H9 (cell line): ENCODE data around the gene PRMT2. TPM values are rescaled to one million over a fixed set of nuclear protein-coding genes. Genes with fewer than 3 reads are reported as not detected.

Source experiments
- DNase-seq: peaks from one replicate; pipeline ENCODE4 v3.0.0-alpha.2; 2017
- H2AFZ ChIP-seq: one replicate; pipeline ENCODE4 v1.6.1; 2013; ENCODE audit warnings: mild to moderate bottlenecking, low read length, control low read depth, moderate library complexity
- H2AK5ac ChIP-seq: 2 replicates; pipeline ENCODE4 v1.6.1; 2013; ENCODE audit warnings: low read length, control low read depth, mixed read lengths; ENCODE audit not compliant: insufficient read length
- H2BK120ac ChIP-seq: one replicate; pipeline ENCODE4 v1.6.1; 2013; ENCODE audit warnings: low read depth, mild to moderate bottlenecking, low read length, control low read depth, inconsistent platforms; ENCODE audit not compliant: poor library complexity, severe bottlenecking
- H2BK12ac ChIP-seq: 2 replicates; pipeline ENCODE4 v1.6.1; 2013; ENCODE audit warnings: low read length, control low read depth, mixed read lengths, low read depth; ENCODE audit not compliant: insufficient read length
- H2BK15ac ChIP-seq: 2 replicates; pipeline ENCODE4 v1.6.1; 2013; ENCODE audit warnings: low read depth, low read length, control low read depth
- H2BK20ac ChIP-seq: one replicate; pipeline ENCODE4 v1.6.1; 2013; ENCODE audit warnings: low read depth, mild to moderate bottlenecking, low read length, control low read depth, inconsistent platforms; ENCODE audit not compliant: poor library complexity, severe bottlenecking
- H2BK5ac ChIP-seq: 2 replicates; pipeline ENCODE4 v1.6.1; 2013; ENCODE audit warnings: low read length, control low read depth, mixed read lengths; ENCODE audit not compliant: insufficient read length
- H3K14ac ChIP-seq: 2 replicates; pipeline ENCODE4 v1.6.1; 2013; ENCODE audit warnings: low read length, control low read depth; ENCODE audit not compliant: insufficient read depth
- H3K18ac ChIP-seq: 2 replicates; pipeline ENCODE4 v1.6.1; 2013; ENCODE audit warnings: low read depth, mild to moderate bottlenecking, mixed read lengths, low read length, control low read depth; ENCODE audit not compliant: insufficient read length
- H3K23ac ChIP-seq: 2 replicates; pipeline ENCODE4 v1.6.1; 2013; ENCODE audit warnings: low read length, control low read depth, mixed read lengths, low read depth; ENCODE audit not compliant: insufficient read length
- H3K23me2 ChIP-seq: 2 replicates; pipeline ENCODE4 v1.6.1; 2013; ENCODE audit warnings: low read depth, mild to moderate bottlenecking, mixed read lengths, low read length, control low read depth; ENCODE audit not compliant: insufficient read length, poor library complexity, severe bottlenecking
- H3K27ac ChIP-seq: 2 replicates; pipeline ENCODE4 v1.5.1; 2013; ENCODE audit warnings: low read length, control low read depth, mixed read lengths, low read depth; ENCODE audit not compliant: insufficient read length
- H3K27me3 ChIP-seq: 2 replicates; pipeline ENCODE4 v1.6.1; 2013; ENCODE audit warnings: low read length, control low read depth, inconsistent platforms; ENCODE audit not compliant: insufficient read depth
- H3K4ac ChIP-seq: 2 replicates; pipeline ENCODE4 v1.6.1; 2013; ENCODE audit warnings: low read depth, mild to moderate bottlenecking, control low read depth, inconsistent platforms, low read length, moderate library complexity
- H3K4me1 ChIP-seq: 2 replicates; pipeline ENCODE4 v1.6.1; 2013; ENCODE audit warnings: low read length, control low read depth, inconsistent platforms; ENCODE audit not compliant: insufficient read depth
- H3K4me2 ChIP-seq: 2 replicates; pipeline ENCODE4 v1.6.1; 2013; ENCODE audit warnings: low read length, control low read depth, mixed read lengths; ENCODE audit not compliant: insufficient read length, insufficient read depth
- H3K56ac ChIP-seq: 2 replicates; pipeline ENCODE4 v1.6.1; 2013; ENCODE audit warnings: low read depth, mild to moderate bottlenecking, mixed read lengths, low read length, control low read depth; ENCODE audit not compliant: insufficient read length
- H3K79me1 ChIP-seq: 2 replicates; pipeline ENCODE4 v1.6.1; 2013; ENCODE audit warnings: low read depth, mild to moderate bottlenecking, moderate library complexity, low read length, control low read depth, inconsistent platforms; ENCODE audit not compliant: insufficient read depth, poor library complexity, severe bottlenecking
- H3K79me2 ChIP-seq: 2 replicates; pipeline ENCODE4 v1.6.1; 2013; ENCODE audit warnings: low read length, control low read depth, inconsistent platforms; ENCODE audit not compliant: insufficient read depth
- H3K9ac ChIP-seq: 2 replicates; pipeline ENCODE4 v1.6.1; 2013; ENCODE audit warnings: low read length, control low read depth, mixed read lengths; ENCODE audit not compliant: insufficient read length; ENCODE audit errors: extremely low read depth
- H3K9me3 ChIP-seq: one replicate; pipeline ENCODE4 v1.6.1; 2013; ENCODE audit warnings: low read depth, low read length, inconsistent platforms; ENCODE audit not compliant: control insufficient read depth
- H3T11ph ChIP-seq: one replicate; pipeline ENCODE4 v1.6.1; 2013; ENCODE audit warnings: mild to moderate bottlenecking, low read length, control low read depth, inconsistent platforms
- H4K20me1 ChIP-seq: one replicate; pipeline ENCODE4 v1.6.1; 2013; ENCODE audit not compliant: control insufficient read depth, insufficient read length, insufficient read depth
- H4K5ac ChIP-seq: 2 replicates; pipeline ENCODE4 v1.6.1; 2013; ENCODE audit warnings: low read depth, mild to moderate bottlenecking, mixed read lengths, low read length, control low read depth; ENCODE audit not compliant: insufficient read length
- H4K8ac ChIP-seq: replicated peaks from 2 replicates; pipeline ENCODE4 v1.6.1; 2013; ENCODE audit warnings: low read length, control low read depth, mixed read lengths, low read depth; ENCODE audit not compliant: insufficient read length
- H4K91ac ChIP-seq: 2 replicates; pipeline ENCODE4 v1.6.1; 2013; ENCODE audit warnings: low read depth, mild to moderate bottlenecking, moderate library complexity, mixed read lengths, low read length, control low read depth; ENCODE audit not compliant: insufficient read length
- H3K27ac Mint-ChIP-seq, 3 experiments: 2 replicates in 2 of 3; 3 replicates in 1 of 3; pipeline ENCODE4 v1.8.0; 2020 to 2021; ENCODE audit warnings: mixed read lengths in 3 of 3, mild to moderate bottlenecking in 1 of 3, moderate library complexity in 1 of 3
- H3K27me3 Mint-ChIP-seq: 2 replicates; pipeline ENCODE4 v1.8.0; 2021; ENCODE audit warnings: low read depth, mild to moderate bottlenecking, moderate library complexity, mixed read lengths
- H3K36me3 Mint-ChIP-seq, 3 experiments: 2 replicates in 2 of 3; 3 replicates in 1 of 3; pipeline ENCODE4 v1.8.0; 2020 to 2021; ENCODE audit warnings: low read depth in 3 of 3, mixed read lengths in 3 of 3; ENCODE audit not compliant: insufficient read depth in 1 of 3
- H3K4me1 Mint-ChIP-seq, 2 experiments: 2 replicates each; pipeline ENCODE4 v1.8.0; 2020; ENCODE audit warnings: mixed read lengths in 2 of 2
- H3K4me3 Mint-ChIP-seq, 2 experiments: 2 replicates in 1 of 2; 3 replicates in 1 of 2; pipeline ENCODE4 v1.8.0; 2020 to 2021; ENCODE audit warnings: mild to moderate bottlenecking in 2 of 2, mixed read lengths in 2 of 2, moderate library complexity in 1 of 2
- H3K9me3 Mint-ChIP-seq, 2 experiments: 2 replicates in 1 of 2; 3 replicates in 1 of 2; pipeline ENCODE4 v1.8.0; 2020; ENCODE audit warnings: mild to moderate bottlenecking in 2 of 2, mixed read lengths in 2 of 2, moderate library complexity in 1 of 2
- WGBS: extraction: QIAGEN DNeasy Blood & Tissue Kit; methylation state at CpG from one replicate; pipeline ENCODE4 v1.1.7; 2013; ENCODE audit warnings: missing lambda C conversion rate, low lambda C conversion rate, mixed read lengths; ENCODE audit not compliant: insufficient read length; ENCODE audit errors: extremely low coverage; 5-methylcytosine and 5-hydroxymethylcytosine counted together
- total RNA-seq: library from RNA; stranded (reverse); gene quantifications from 2 replicates; pipeline ENCODE4 v1.2.1, GENCODE V29; 2021
- TF ChIP-seq, protein P1 (sequence below): fragments of 200-600 bp; sonication (generic); conservative IDR thresholded peaks from 3 replicates; pipeline ENCODE4 v1.8.0; 2021; ENCODE audit warnings: antibody characterized with exemption, mild to moderate bottlenecking

The PRMT2 gene
- total RNA-seq, 1 experiment from 2014 or later, result 53.7 TPM

DNA sequence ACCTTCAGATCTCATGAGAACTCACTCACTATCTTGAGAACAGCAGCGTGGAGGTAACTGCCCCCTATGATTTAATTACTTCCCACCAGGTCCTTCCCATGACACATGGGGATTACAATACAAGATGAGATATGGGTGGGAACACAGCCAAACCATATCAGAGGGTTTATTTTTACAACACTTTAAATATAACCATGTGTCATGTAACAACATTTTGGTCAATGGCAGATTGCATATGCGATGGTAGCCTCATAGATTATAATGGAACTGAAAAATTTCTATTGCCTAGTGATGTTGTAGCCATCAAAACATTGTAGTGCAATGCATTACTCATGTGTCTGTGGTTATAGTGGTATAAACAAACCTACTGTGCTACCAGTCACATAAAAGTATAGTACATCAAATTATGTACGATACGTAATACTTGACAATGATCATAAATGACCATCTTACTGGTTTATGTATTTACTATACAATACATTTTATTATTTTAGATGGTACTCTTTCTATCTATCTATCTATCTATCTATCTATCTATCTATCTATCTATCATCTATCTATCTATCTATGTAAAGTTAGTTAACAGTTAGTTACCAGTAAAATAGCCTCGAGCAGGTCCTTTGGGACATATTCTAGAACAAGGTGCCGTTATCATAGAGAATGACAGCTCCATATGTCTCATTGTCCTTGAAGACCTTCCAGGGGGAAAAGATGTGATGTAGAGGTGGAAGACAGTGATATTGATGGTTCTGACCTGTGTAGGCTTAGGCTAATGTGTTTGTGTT is 18.0 kb upstream of the PRMT2 start:
- Mint-ChIP-seq H3K9me3 (peaks cover 0 to 3% of the 10 kb centered on the region in 2 experiments; a peak in 1 of 5 replicates), H3K27me3 (peaks cover 11% of the 10 kb centered on the region), H3K4me1 (peaks cover 18 to 19% of the 10 kb centered on the region in 2 experiments), H3K4me3 (no peak overlapping the region), H3K36me3 (no peaks in the 10 kb centered on the region; a peak in 1 of 7 replicates), H3K27ac (no peak overlapping the region)
- Histone ChIP-seq H3K4me1 (no peaks in the 10 kb centered on the region), H2BK5ac (no peak overlapping the region), H3K79me2 (no peaks in the 10 kb centered on the region), H4K20me1 (no peaks in the 10 kb centered on the region), H3K56ac (no peak overlapping the region), H3K14ac (no peak overlapping the region), H3K9ac (no peak overlapping the region), H2BK20ac (no peak overlapping the region), H4K91ac (no peak overlapping the region), H2AK5ac (no peak overlapping the region), H2BK15ac (no peak overlapping the region), H3K18ac (no peak overlapping the region), H3K27me3 (no peaks in the 10 kb centered on the region), H2BK12ac (no peak overlapping the region), H2BK120ac (no peak overlapping the region), H3K23me2 (no peaks in the 10 kb centered on the region), H4K8ac (no peak overlapping the region), H4K5ac (no peak overlapping the region), H3K4ac (no peak overlapping the region), H3K27ac (no peak overlapping the region), H3K79me1 (no peaks in the 10 kb centered on the region), H3K9me3 (no peaks in the 10 kb centered on the region), H3K23ac (no peak overlapping the region), H3K4me2 (no peak overlapping the region), H3T11ph (no peak overlapping the region), H2AFZ (no peak overlapping the region)
- DNase-seq, result no peak
- TF ChIP-seq, protein P1, sequence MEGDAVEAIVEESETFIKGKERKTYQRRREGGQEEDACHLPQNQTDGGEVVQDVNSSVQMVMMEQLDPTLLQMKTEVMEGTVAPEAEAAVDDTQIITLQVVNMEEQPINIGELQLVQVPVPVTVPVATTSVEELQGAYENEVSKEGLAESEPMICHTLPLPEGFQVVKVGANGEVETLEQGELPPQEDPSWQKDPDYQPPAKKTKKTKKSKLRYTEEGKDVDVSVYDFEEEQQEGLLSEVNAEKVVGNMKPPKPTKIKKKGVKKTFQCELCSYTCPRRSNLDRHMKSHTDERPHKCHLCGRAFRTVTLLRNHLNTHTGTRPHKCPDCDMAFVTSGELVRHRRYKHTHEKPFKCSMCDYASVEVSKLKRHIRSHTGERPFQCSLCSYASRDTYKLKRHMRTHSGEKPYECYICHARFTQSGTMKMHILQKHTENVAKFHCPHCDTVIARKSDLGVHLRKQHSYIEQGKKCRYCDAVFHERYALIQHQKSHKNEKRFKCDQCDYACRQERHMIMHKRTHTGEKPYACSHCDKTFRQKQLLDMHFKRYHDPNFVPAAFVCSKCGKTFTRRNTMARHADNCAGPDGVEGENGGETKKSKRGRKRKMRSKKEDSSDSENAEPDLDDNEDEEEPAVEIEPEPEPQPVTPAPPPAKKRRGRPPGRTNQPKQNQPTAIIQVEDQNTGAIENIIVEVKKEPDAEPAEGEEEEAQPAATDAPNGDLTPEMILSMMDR, result no peak
- no CpG with 5 or more reads among the region's 6 CpGs for WGBS
